SK-N-MC (cell line): ENCODE results near the gene NUDT6.

Experiments used
- EZH2 ChIP-seq: fragments of 200-600 bp; sonication (generic); IDR thresholded peaks from one replicate; pipeline ENCODE4 v1.6.1; 2017; ENCODE audit warnings: antibody characterized with exemption
- POLR2AphosphoS5 ChIP-seq: IDR thresholded peaks from 2 replicates; pipeline ENCODE4 v1.6.1; 2012; ENCODE audit warnings: mild to moderate bottlenecking, low read depth, low read length, borderline replicate concordance

- TF ChIP-seq EZH2 (no peak), POLR2AphosphoS5 (no peak)
Observed at GRCh38 chr4:122861172-122861943, 61.0 kb downstream of the NUDT6 start.
